Measurements from ENCODE around the gene SLC8A2. TPM values are rescaled to one million over a fixed set of nuclear protein-coding genes. Genes with fewer than 3 reads are reported as not detected.

The SLC8A2 gene
- total RNA-seq, 4 donors from 2014 or later, result not detected

GRCh38 chr19:47503130-47503825, 31.6 kb upstream of the SLC8A2 start:
- peak overlapping the region; percentile 12 to 43 (median 30) for H3K27ac ChIP-seq
- intact Hi-C loops (cut with DNase I; ENCODE audit: low total_unique reads), result no loop called here

GRCh38 chr19:47499863-47500830, 28.5 kb upstream of the SLC8A2 start:
- peaks cover 0 to 52% of the 10 kb centered on the region in 2 donors for H3K36me3 ChIP-seq
- peak; percentile 30 to 53 for ATAC-seq
- TF ChIP-seq CTCF (IDR thresholded peaks at IDR 0.05 in 4 of 5, conservative IDR thresholded peaks at IDR 0.05 in 1 of 5) (no peak), POLR2A (IDR thresholded peaks at IDR 0.05) (no peak)
- H3K4me3 ChIP-seq, result no peak overlapping the region
- peak overlapping the region; percentile 72 to 86 (median 74) for H3K27ac ChIP-seq
- intact Hi-C loops (cut with DNase I; ENCODE audit: low total_unique reads) (loop anchor here (5.0 kb wide), 1 partner anchor 197 kb away; no protein-coding TSS in a partner anchor), in situ Hi-C loops (cut with MboI; ENCODE audit: low sequenced_read_pairs in 4 of 4) (no loop called here)
- peaks cover 40 to 62% of the 10 kb centered on the region in 2 donors for H3K4me1 ChIP-seq
- no peaks in the 10 kb centered on the region for H3K27me3 ChIP-seq
- no peaks in the 10 kb centered on the region for H3K9me3 ChIP-seq
- DNase-seq, result peak in 1 of 2 donors; percentile 63

More at GRCh38 chr19:47503130-47503825, 31.6 kb upstream of the SLC8A2 start:
- peaks cover 0 to 47% of the 10 kb centered on the region in 2 donors for H3K36me3 ChIP-seq
- TF ChIP-seq POLR2A (IDR thresholded peaks at IDR 0.05), result no peak
- TF ChIP-seq CTCF (IDR thresholded peaks at IDR 0.05 in 4 of 5, conservative IDR thresholded peaks at IDR 0.05 in 1 of 5), result no peak
- no peak for DNase-seq
- no peak overlapping the region for H3K4me3 ChIP-seq
- in situ Hi-C loops (cut with MboI; ENCODE audit: low sequenced_read_pairs in 4 of 4), result no loop called here
- no peaks in the 10 kb centered on the region for H3K9me3 ChIP-seq
- no peaks in the 10 kb centered on the region for H3K27me3 ChIP-seq
- no peak for ATAC-seq
- H3K4me1 ChIP-seq, result peaks cover 63 to 74% of the 10 kb centered on the region in 2 donors

GRCh38 chr19:47499371-47499770, 27.7 kb upstream of the SLC8A2 start:
- Histone ChIP-seq H3K4me3 (no peak overlapping the region), H3K9me3 (no peaks in the 10 kb centered on the region), H3K4me1 (peaks cover 34 to 60% of the 10 kb centered on the region in 2 donors), H3K27ac (peak overlapping the region; percentile 72 to 86 (median 74)), H3K36me3 (peaks cover 0 to 52% of the 10 kb centered on the region in 2 donors), H3K27me3 (no peaks in the 10 kb centered on the region)
- no peak for TF ChIP-seq POLR2A (IDR thresholded peaks at IDR 0.05)
- TF ChIP-seq CTCF (IDR thresholded peaks at IDR 0.05 in 4 of 5, conservative IDR thresholded peaks at IDR 0.05 in 1 of 5), result no peak
- in situ Hi-C loops (cut with MboI; ENCODE audit: low sequenced_read_pairs in 4 of 4) (no loop called here), intact Hi-C loops (cut with DNase I; ENCODE audit: low total_unique reads) (loop anchor here (5.0 kb wide), 1 partner anchor 198 kb away; no protein-coding TSS in a partner anchor)
- no peak for ATAC-seq
- no peak for DNase-seq

GRCh38 chr19:47498561-47498960, 26.9 kb upstream of the SLC8A2 start:
- peaks cover 0 to 54% of the 10 kb centered on the region in 2 donors for H3K36me3 ChIP-seq
- in situ Hi-C loops (cut with MboI; ENCODE audit: low sequenced_read_pairs in 4 of 4) (no loop called here), intact Hi-C loops (cut with DNase I; ENCODE audit: low total_unique reads) (loop anchor here (5.0 kb wide), 1 partner anchor 199 kb away; no protein-coding TSS in a partner anchor)
- H3K27me3 ChIP-seq, result no peaks in the 10 kb centered on the region
- ATAC-seq, result no peak
- DNase-seq, result no peak
- no peaks in the 10 kb centered on the region for H3K9me3 ChIP-seq
- TF ChIP-seq POLR2A (IDR thresholded peaks at IDR 0.05) (no peak), CTCF (IDR thresholded peaks at IDR 0.05 in 4 of 5, conservative IDR thresholded peaks at IDR 0.05 in 1 of 5) (no peak)
- peaks cover 28 to 53% of the 10 kb centered on the region in 2 donors for H3K4me1 ChIP-seq
- no peak overlapping the region for H3K4me3 ChIP-seq
- peak overlapping the region; percentile 72 to 86 (median 74) for H3K27ac ChIP-seq

All from gastrocnemius medialis (tissue), 4 donors.